HG02798 (cell line): ENCODE data around the gene ELOVL3.
"Not testable (repeated sequence)": the region's sequence is repeated elsewhere in the genome, so short reads cannot be mapped to it uniquely, and the experiment has no call there.

ENCODE experiments used
- ATAC-seq: cut with Tn5 transposase; IDR thresholded peaks from one replicate; pipeline ENCODE4 v1.9.1; 2021; ENCODE audit warnings: mild to moderate bottlenecking; ENCODE audit not compliant: unreplicated experiment, poor library complexity

Gene ELOVL3

GRCh38 chr10:102246261-102246660 is 20.2 kb downstream of the ELOVL3 start:
- ATAC-seq = no peak

- ATAC-seq = no peak
These were observed 21.6 kb downstream of the ELOVL3 start for GRCh38 chr10:102247734-102248133.

- not testable (repeated sequence) for ATAC-seq
These were observed 26.4 kb downstream of the ELOVL3 start for GRCh38 chr10:102252508-102252907.

- no peak for ATAC-seq
These were observed 28.3 kb downstream of the ELOVL3 start for GRCh38 chr10:102254426-102254825.

GRCh38 chr10:102255404-102255803 is 29.3 kb downstream of the ELOVL3 start:
- ATAC-seq = no peak

- no peak for ATAC-seq
These were observed 35.1 kb downstream of the ELOVL3 start for GRCh38 chr10:102261196-102261595.

- ATAC-seq = no peak
These were observed 35.7 kb downstream of the ELOVL3 start for GRCh38 chr10:102261842-102262241.

- no peak for ATAC-seq
These were observed 36.8 kb downstream of the ELOVL3 start for GRCh38 chr10:102262744-102263370.

GRCh38 chr10:102264371-102264770 is 38.3 kb downstream of the ELOVL3 start:
- no peak for ATAC-seq

- ATAC-seq = no peak
These were observed 40.6 kb downstream of the ELOVL3 start for GRCh38 chr10:102266670-102267069.

- no peak for ATAC-seq
These were observed 41.6 kb downstream of the ELOVL3 start for GRCh38 chr10:102267748-102268147.

- no peak for ATAC-seq
These were observed 42.3 kb downstream of the ELOVL3 start for GRCh38 chr10:102268375-102268888.

- no peak for ATAC-seq
These were observed 42.9 kb downstream of the ELOVL3 start for GRCh38 chr10:102269017-102269416.

- no peak for ATAC-seq
These were observed 48.0 kb downstream of the ELOVL3 start for GRCh38 chr10:102274062-102274461.

- no peak for ATAC-seq
These were observed 49.2 kb downstream of the ELOVL3 start for GRCh38 chr10:102275343-102275742.

GRCh38 chr10:102279104-102279503 is 53.0 kb downstream of the ELOVL3 start:
- ATAC-seq = no peak
